HepG2 (cell line): ENCODE measurements around the gene ABCA4. TPM values are rescaled to one million over a fixed set of nuclear protein-coding genes. Genes with fewer than 3 reads are reported as not detected.

Source experiments
- ARNTL ChIP-seq: sonication (generic); formaldehyde crosslinking; IDR thresholded peaks from 2 replicates; pipeline ENCODE4 v1.4.0; 2020; ENCODE audit warnings: mild to moderate bottlenecking, missing genetic modification reagents
- DDIT3 ChIP-seq: sonication (generic); formaldehyde crosslinking; IDR thresholded peaks from 2 replicates; pipeline ENCODE4 v1.4.0; 2020; ENCODE audit warnings: mild to moderate bottlenecking, missing genetic modification reagents
- ETV5 ChIP-seq: IDR thresholded peaks from 2 replicates; pipeline ENCODE4 v1.6.1; 2018; ENCODE audit warnings: missing biosample characterization, missing genetic modification reagents, inconsistent platforms, borderline replicate concordance
- PREB ChIP-seq: sonication (generic); formaldehyde crosslinking; IDR thresholded peaks from 2 replicates; pipeline ENCODE4 v1.4.0; 2020; ENCODE audit warnings: missing genetic modification reagents
- RBFOX2 ChIP-seq: fragments of 200-400 bp; formaldehyde crosslinking; IDR thresholded peaks from 2 replicates; pipeline ENCODE4 v1.6.1; 2017; ENCODE audit warnings: low read depth, mild to moderate bottlenecking, low read length
- TEAD2 ChIP-seq: sonication (generic); formaldehyde crosslinking; IDR thresholded peaks from 2 replicates; pipeline ENCODE4 v1.9.0; 2021; ENCODE audit warnings: missing genetic modification reagents
- THAP11 ChIP-seq: IDR thresholded peaks from 2 replicates; pipeline ENCODE4 v1.6.1; 2016; ENCODE audit warnings: missing biosample characterization, missing genetic modification reagents
- ZBTB26 ChIP-seq: IDR thresholded peaks from 2 replicates; pipeline ENCODE4 v1.6.1; 2016; ENCODE audit warnings: missing compliant biosample characterization, missing genetic modification reagents, borderline replicate concordance
- ZBTB3 ChIP-seq: sonication (generic); formaldehyde crosslinking; IDR thresholded peaks from 2 replicates; pipeline ENCODE4 v1.4.0; 2020; ENCODE audit warnings: low read depth, mild to moderate bottlenecking, moderate library complexity, missing genetic modification reagents, borderline replicate concordance
- ZNF362 ChIP-seq: sonication (generic); formaldehyde crosslinking; IDR thresholded peaks from 2 replicates; pipeline ENCODE4 v1.4.0; 2020; ENCODE audit warnings: missing genetic modification reagents, mild to moderate bottlenecking, borderline replicate concordance
- ZNF709 ChIP-seq: sonication (generic); formaldehyde crosslinking; IDR thresholded peaks from 2 replicates; pipeline ENCODE4 v1.5.0; 2020; ENCODE audit warnings: mild to moderate bottlenecking, missing genetic modification reagents
- polyA plus RNA-seq, 8 experiments: library from polyadenylated mRNA; depleted of rRNA in 3 of 8; stranded (reverse) in 7 of 8; unstranded in 1 of 8; fragments of >200 nt; fragmentation: Illumina TruSeq in 4 of 8; extraction: Trizol in 4 of 8; gene quantifications; 2 replicates each; pipeline versions ENCODE4 v1.2.1 to v1.2.3, GENCODE V29; 2011 to 2016; ENCODE audit warnings: low read depth in 4 of 8, missing spikeins in 1 of 8, mixed read lengths in 1 of 8; ENCODE audit not compliant: insufficient read depth in 1 of 8
- total RNA-seq, 5 experiments: library from RNA; depleted of rRNA; stranded (reverse); fragments of >200 nt; fragmentation: Illumina TruSeq; extraction: Trizol; gene quantifications; 2 replicates each; pipeline ENCODE4 v1.2.3, GENCODE V29; 2016; ENCODE audit warnings: low read depth in 1 of 5
- TF ChIP-seq, protein P1 (sequence below): sonication (generic); formaldehyde crosslinking; IDR thresholded peaks from 2 replicates; pipeline ENCODE4 v1.8.0; 2022; ENCODE audit warnings: low read depth, missing genetic modification reagents
- TF ChIP-seq, protein P2 (sequence below): IDR thresholded peaks from 2 replicates; pipeline ENCODE4 v1.6.1; 2016; ENCODE audit warnings: low read depth, borderline replicate concordance
- TF ChIP-seq, protein P3 (sequence below): sonication (generic); formaldehyde crosslinking; IDR thresholded peaks from 2 replicates; pipeline ENCODE4 v1.4.0; 2020; ENCODE audit warnings: missing genetic modification reagents

ABCA4 gene
- total and polyA plus RNA-seq, 2 of the 13 experiments (the other 11 are each of a cell fraction or from before 2014, with no cell fraction given) = 0.24 to 0.67 TPM

- TF ChIP-seq ZNF362 (no peak), THAP11 (CRISPR knock-in tag) (0 out of 2 replicates have a peak, but pooled peaks have one; percentile 22), ZNF709 (CRISPR knock-in tag) (no peak), DDIT3 (CRISPR knock-in tag) (no peak), RBFOX2 (no peak), PREB (CRISPR knock-in tag) (no peak), ZBTB3 (no peak), ARNTL (CRISPR knock-in tag) (peak; percentile 25; the same call in 1 of the 2 replicates), ZBTB26 (CRISPR knock-in tag) (no peak), TEAD2 (CRISPR knock-in tag) (no peak), ETV5 (CRISPR knock-in tag) (peak; percentile 81; the same call in 1 of the 2 replicates)
- TF ChIP-seq, protein P1, sequence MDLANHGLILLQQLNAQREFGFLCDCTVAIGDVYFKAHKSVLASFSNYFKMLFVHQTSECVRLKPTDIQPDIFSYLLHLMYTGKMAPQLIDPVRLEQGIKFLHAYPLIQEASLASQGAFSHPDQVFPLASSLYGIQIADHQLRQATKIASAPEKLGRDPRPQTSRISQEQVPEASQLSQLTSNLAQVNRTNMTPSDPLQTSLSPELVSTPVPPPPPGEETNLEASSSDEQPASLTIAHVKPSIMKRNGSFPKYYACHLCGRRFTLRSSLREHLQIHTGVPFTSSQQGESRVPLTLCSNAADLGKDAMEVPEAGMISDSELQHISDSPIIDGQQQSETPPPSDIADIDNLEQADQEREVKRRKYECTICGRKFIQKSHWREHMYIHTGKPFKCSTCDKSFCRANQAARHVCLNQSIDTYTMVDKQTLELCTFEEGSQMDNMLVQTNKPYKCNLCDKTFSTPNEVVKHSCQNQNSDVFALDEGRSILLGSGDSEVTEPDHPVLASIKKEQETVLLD (CRISPR knock-in tag) = no peak
- TF ChIP-seq, protein P2, sequence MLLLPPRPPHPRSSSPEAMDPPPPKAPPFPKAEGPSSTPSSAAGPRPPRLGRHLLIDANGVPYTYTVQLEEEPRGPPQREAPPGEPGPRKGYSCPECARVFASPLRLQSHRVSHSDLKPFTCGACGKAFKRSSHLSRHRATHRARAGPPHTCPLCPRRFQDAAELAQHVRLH (CRISPR knock-in tag) = no peak; the same call in 1 of the 2 replicates
- TF ChIP-seq, protein P3, sequence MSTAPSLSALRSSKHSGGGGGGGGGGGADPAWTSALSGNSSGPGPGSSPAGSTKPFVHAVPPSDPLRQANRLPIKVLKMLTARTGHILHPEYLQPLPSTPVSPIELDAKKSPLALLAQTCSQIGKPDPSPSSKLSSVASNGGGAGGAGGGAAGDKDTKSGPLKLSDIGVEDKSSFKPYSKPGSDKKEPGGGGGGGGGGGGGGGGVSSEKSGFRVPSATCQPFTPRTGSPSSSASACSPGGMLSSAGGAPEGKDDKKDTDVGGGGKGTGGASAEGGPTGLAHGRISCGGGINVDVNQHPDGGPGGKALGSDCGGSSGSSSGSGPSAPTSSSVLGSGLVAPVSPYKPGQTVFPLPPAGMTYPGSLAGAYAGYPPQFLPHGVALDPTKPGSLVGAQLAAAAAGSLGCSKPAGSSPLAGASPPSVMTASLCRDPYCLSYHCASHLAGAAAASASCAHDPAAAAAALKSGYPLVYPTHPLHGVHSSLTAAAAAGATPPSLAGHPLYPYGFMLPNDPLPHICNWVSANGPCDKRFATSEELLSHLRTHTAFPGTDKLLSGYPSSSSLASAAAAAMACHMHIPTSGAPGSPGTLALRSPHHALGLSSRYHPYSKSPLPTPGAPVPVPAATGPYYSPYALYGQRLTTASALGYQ (CRISPR knock-in tag) = no peak
These were observed 51.7 kb downstream of the ABCA4 start (continued) for GRCh38 chr1:94068999-94069918.
